Measurements from ENCODE around the gene KIF22.
"Not testable (repeated sequence)": the region's sequence is repeated elsewhere in the genome, so short reads cannot be mapped to it uniquely, and the experiment has no call there.

The KIF22 gene

GRCh38 chr16:29766571-29766970 lies 24.0 kb upstream of the KIF22 start:
- DNase-seq (ENCODE audit: low read depth in 2 of 2): no peak

- DNase-seq (ENCODE audit: low read depth in 2 of 2): no peak
Measured at GRCh38 chr16:29767062-29767461, 23.5 kb upstream of the KIF22 start.

- DNase-seq (ENCODE audit: low read depth in 2 of 2): no peak
Measured at GRCh38 chr16:29769507-29769906, 21.0 kb upstream of the KIF22 start.

- no peak for DNase-seq (ENCODE audit: low read depth in 2 of 2)
Measured at GRCh38 chr16:29770250-29770929, 20.2 kb upstream of the KIF22 start.

GRCh38 chr16:29772330-29772729 lies 18.2 kb upstream of the KIF22 start:
- not testable (repeated sequence) for DNase-seq (ENCODE audit: low read depth in 2 of 2)

- no peak for DNase-seq (ENCODE audit: low read depth in 2 of 2)
Measured at GRCh38 chr16:29774730-29775129, 15.8 kb upstream of the KIF22 start.

- DNase-seq (ENCODE audit: low read depth in 2 of 2): no peak
Measured at GRCh38 chr16:29775742-29776408, 14.7 kb upstream of the KIF22 start.

GRCh38 chr16:29777576-29778350 lies 12.8 kb upstream of the KIF22 start, which contains the start of gene ZG16:
ZG16 (plus strand) TSS chr16:29778256; CDS start chr16:29779267, 1,011 bp downstream.
- no peak for DNase-seq (ENCODE audit: low read depth in 2 of 2)

- DNase-seq (ENCODE audit: low read depth in 2 of 2): no peak
Measured at GRCh38 chr16:29779474-29779873, 11.1 kb upstream of the KIF22 start.

GRCh38 chr16:29783094-29783953 lies 7.2 kb upstream of the KIF22 start:
- not testable (repeated sequence) for DNase-seq (ENCODE audit: low read depth in 2 of 2)

- DNase-seq (ENCODE audit: low read depth in 2 of 2): no peak
Measured at GRCh38 chr16:29784157-29784556, 6.4 kb upstream of the KIF22 start.

- DNase-seq (ENCODE audit: low read depth in 2 of 2): peak; percentile 63 to 72
Measured at GRCh38 chr16:29784901-29785500, 5.5 kb upstream of the KIF22 start.

- DNase-seq (ENCODE audit: low read depth in 2 of 2): not testable (repeated sequence)
Measured at GRCh38 chr16:29787155-29787554, 3.4 kb upstream of the KIF22 start.

- DNase-seq (ENCODE audit: low read depth in 2 of 2): no peak
Measured at GRCh38 chr16:29789775-29790182, 772 bp upstream of the KIF22 start.

GRCh38 chr16:29790949-29791844 lies 646 bp downstream of the KIF22 start:
- no peak for DNase-seq (ENCODE audit: low read depth in 2 of 2)

GRCh38 chr16:29791845-29792807 lies 1.6 kb downstream of the KIF22 start:
- DNase-seq (ENCODE audit: low read depth in 2 of 2): no peak

GRCh38 chr16:29793153-29793552 lies 2.6 kb downstream of the KIF22 start:
- not testable (repeated sequence) for DNase-seq (ENCODE audit: low read depth in 2 of 2)

- DNase-seq (ENCODE audit: low read depth in 2 of 2): no peak
Measured at GRCh38 chr16:29794231-29794710, 3.7 kb downstream of the KIF22 start.

GRCh38 chr16:29802416-29802935 lies 11.9 kb downstream of the KIF22 start:
- DNase-seq (ENCODE audit: low read depth in 2 of 2): no peak
